ENCODE data around the gene CRYAB. TPM values are rescaled to one million over a fixed set of nuclear protein-coding genes. Genes with fewer than 3 reads are reported as not detected.
"Not testable (repeated sequence)": the region's sequence is repeated elsewhere in the genome, so short reads cannot be mapped to it uniquely, and the experiment has no call there.

CRYAB gene
- total RNA-seq, 1 experiment from 2014 or later: 0.15 TPM

GRCh38 chr11:111933872-111934271, 22.3 kb upstream of the CRYAB start:
- no peak for DNase-seq (ENCODE audit: low spot score)

- not testable (repeated sequence) for DNase-seq (ENCODE audit: low spot score)
Observed at GRCh38 chr11:111933176-111933575, 21.6 kb upstream of the CRYAB start.

- no peak for DNase-seq (ENCODE audit: low spot score)
Observed at GRCh38 chr11:111932611-111932950, 21.0 kb upstream of the CRYAB start.

GRCh38 chr11:111930472-111930871, 18.9 kb upstream of the CRYAB start:
- no peak for DNase-seq (ENCODE audit: low spot score)

- DNase-seq (ENCODE audit: low spot score): peak; percentile 87
Observed at GRCh38 chr11:111926505-111927391, 15.2 kb upstream of the CRYAB start.

GRCh38 chr11:111925953-111926352, 14.4 kb upstream of the CRYAB start:
- DNase-seq (ENCODE audit: low spot score): no peak

- DNase-seq (ENCODE audit: low spot score): no peak
Observed at GRCh38 chr11:111923951-111924350, 12.4 kb upstream of the CRYAB start.

GRCh38 chr11:111923351-111923788, 11.8 kb upstream of the CRYAB start:
- no peak for DNase-seq (ENCODE audit: low spot score)

GRCh38 chr11:111922803-111923202, 11.2 kb upstream of the CRYAB start:
- peak; percentile 55 for DNase-seq (ENCODE audit: low spot score)

GRCh38 chr11:111921541-111922230, 10.1 kb upstream of the CRYAB start:
- no peak for DNase-seq (ENCODE audit: low spot score)

- no peak for DNase-seq (ENCODE audit: low spot score)
Observed at GRCh38 chr11:111920908-111921307, 9.3 kb upstream of the CRYAB start.

- no peak for DNase-seq (ENCODE audit: low spot score)
Observed at GRCh38 chr11:111918390-111919256, 7.1 kb upstream of the CRYAB start, which contains the start of gene C11orf52. Gene C11orf52, plus strand, starts transcription at chr11:111918913. Its CDS starts 60 bp downstream, at chr11:111918973.

- DNase-seq (ENCODE audit: low spot score): no peak
Observed at GRCh38 chr11:111917788-111918187, 6.2 kb upstream of the CRYAB start.

- DNase-seq (ENCODE audit: low spot score): no peak
Observed at GRCh38 chr11:111917312-111917711, 5.7 kb upstream of the CRYAB start.

GRCh38 chr11:111916768-111917167, 5.2 kb upstream of the CRYAB start:
- DNase-seq (ENCODE audit: low spot score): no peak

- DNase-seq (ENCODE audit: low spot score): peak; percentile 30
Observed at GRCh38 chr11:111913997-111914396, 2.4 kb upstream of the CRYAB start.

GRCh38 chr11:111913031-111913861, 1.7 kb upstream of the CRYAB start:
- no peak for DNase-seq (ENCODE audit: low spot score)

- no peak for DNase-seq (ENCODE audit: low spot score)
Observed at GRCh38 chr11:111912535-111912934, 965 bp upstream of the CRYAB start, which contains the start of gene HSPB2. Gene HSPB2, plus strand, starts transcription at chr11:111912734. Its CDS starts 96 bp downstream, at chr11:111912830.

- no peak for DNase-seq (ENCODE audit: low spot score)
Observed at GRCh38 chr11:111910676-111911562, 651 bp downstream of the CRYAB start.

- DNase-seq (ENCODE audit: low spot score): no peak
Observed at GRCh38 chr11:111909378-111909777, 2.2 kb downstream of the CRYAB start.
